Calu3 (cell line): ENCODE results near the gene PPAN. TPM values are rescaled to one million over a fixed set of nuclear protein-coding genes. Genes with fewer than 3 reads are reported as not detected.

Experiments used
- BruUV-seq: library from RNA; stranded (reverse); fragments of 400-500 nt; replicated peaks from 2 replicates; lab custom pipeline; 2021; lab: Mats Ljungman, UMichigan
- CTCF ChIA-PET: fragments of 300-600 bp; sonication (Branson Sonifier 250); formaldehyde crosslinking; loops from one replicate; lab custom pipeline; 2022; ENCODE audit warnings: antibody characterized with exemption; lab: Charles Lee
- DNase-seq: peaks from one replicate; pipeline ENCODE4 v3.0.0; 2022
- H3K27ac Mint-ChIP-seq: one replicate; pipeline ENCODE4 v1.8.0; 2022; ENCODE audit warnings: mixed read lengths; ENCODE audit not compliant: unreplicated experiment
- H3K27me3 Mint-ChIP-seq: one replicate; pipeline ENCODE4 v1.8.0; 2022; ENCODE audit warnings: mixed read lengths; ENCODE audit not compliant: unreplicated experiment
- H3K36me3 Mint-ChIP-seq: one replicate; pipeline ENCODE4 v1.8.0; 2022; ENCODE audit warnings: mild to moderate bottlenecking, moderate library complexity, mixed read lengths; ENCODE audit not compliant: insufficient read depth, unreplicated experiment
- H3K4me1 Mint-ChIP-seq: one replicate; pipeline ENCODE4 v1.8.0; 2022; ENCODE audit warnings: mild to moderate bottlenecking, low read depth, mixed read lengths; ENCODE audit not compliant: unreplicated experiment
- H3K4me3 Mint-ChIP-seq: one replicate; pipeline ENCODE4 v1.8.0; 2022; ENCODE audit warnings: mild to moderate bottlenecking, low read depth, moderate library complexity, mixed read lengths; ENCODE audit not compliant: unreplicated experiment
- H3K9me3 Mint-ChIP-seq: one replicate; pipeline ENCODE4 v1.8.0; 2022; ENCODE audit warnings: low read depth, mixed read lengths; ENCODE audit not compliant: unreplicated experiment
- intact Hi-C: fragments of 100-400 bp; cut with micrococcal nuclease; formaldehyde crosslinking; loops from one replicate; pipeline ENCODE4 v1.10.0; 2022; ENCODE audit not compliant: unreplicated experiment
- total RNA-seq: library from RNA; stranded (reverse); gene quantifications from 2 replicates; pipeline ENCODE4 v1.2.3, GENCODE V29; 2022
- TF ChIP-seq, protein P1 (sequence below): fragments of 200-600 bp; IDR thresholded peaks from one replicate; pipeline ENCODE4 v1.8.0; 2022; ENCODE audit warnings: antibody characterized with exemption; ENCODE audit not compliant: unreplicated experiment

Gene PPAN
- total RNA-seq, 1 experiment from 2014 or later: 52.2 TPM

DNA sequence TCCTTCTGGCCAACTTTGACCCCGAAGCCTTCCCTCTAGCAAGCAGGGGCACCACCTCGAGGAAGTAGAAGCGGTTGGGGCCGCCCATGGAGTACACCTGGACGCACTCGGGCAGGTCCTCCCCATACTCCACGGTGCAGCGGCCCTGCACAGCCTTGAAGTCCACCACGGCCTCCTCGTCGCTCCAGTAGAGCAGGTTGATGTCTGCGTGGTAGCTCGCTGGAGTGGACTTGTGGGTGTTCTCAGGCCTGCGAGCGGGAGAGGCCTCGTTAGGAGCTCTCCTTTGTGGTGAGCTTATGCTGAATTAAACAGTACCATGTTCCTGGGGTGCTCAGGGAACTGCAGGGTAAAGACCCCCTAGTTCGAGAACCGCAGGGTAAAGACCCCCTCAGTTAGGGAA, 35.8 kb downstream of the PPAN start:
- H3K36me3 Mint-ChIP-seq: peaks cover 21% of the 10 kb centered on the region
- no TSS peak for BruUV-seq
- no peaks in the 10 kb centered on the region for H3K4me1 Mint-ChIP-seq
- no peaks in the 10 kb centered on the region for H3K27me3 Mint-ChIP-seq
- intact Hi-C loops: no loop called here
- TF ChIP-seq, protein P1, sequence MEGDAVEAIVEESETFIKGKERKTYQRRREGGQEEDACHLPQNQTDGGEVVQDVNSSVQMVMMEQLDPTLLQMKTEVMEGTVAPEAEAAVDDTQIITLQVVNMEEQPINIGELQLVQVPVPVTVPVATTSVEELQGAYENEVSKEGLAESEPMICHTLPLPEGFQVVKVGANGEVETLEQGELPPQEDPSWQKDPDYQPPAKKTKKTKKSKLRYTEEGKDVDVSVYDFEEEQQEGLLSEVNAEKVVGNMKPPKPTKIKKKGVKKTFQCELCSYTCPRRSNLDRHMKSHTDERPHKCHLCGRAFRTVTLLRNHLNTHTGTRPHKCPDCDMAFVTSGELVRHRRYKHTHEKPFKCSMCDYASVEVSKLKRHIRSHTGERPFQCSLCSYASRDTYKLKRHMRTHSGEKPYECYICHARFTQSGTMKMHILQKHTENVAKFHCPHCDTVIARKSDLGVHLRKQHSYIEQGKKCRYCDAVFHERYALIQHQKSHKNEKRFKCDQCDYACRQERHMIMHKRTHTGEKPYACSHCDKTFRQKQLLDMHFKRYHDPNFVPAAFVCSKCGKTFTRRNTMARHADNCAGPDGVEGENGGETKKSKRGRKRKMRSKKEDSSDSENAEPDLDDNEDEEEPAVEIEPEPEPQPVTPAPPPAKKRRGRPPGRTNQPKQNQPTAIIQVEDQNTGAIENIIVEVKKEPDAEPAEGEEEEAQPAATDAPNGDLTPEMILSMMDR: no peak
- no peaks in the 10 kb centered on the region for H3K9me3 Mint-ChIP-seq
- no peak overlapping the region for H3K4me3 Mint-ChIP-seq
- no peak for DNase-seq
- H3K27ac Mint-ChIP-seq: no peak overlapping the region
- CTCF ChIA-PET: interaction anchor here (0.5 kb wide), 1 partner anchor 729 kb away, joined by 3 read pairs; no protein-coding TSS in a partner anchor

DNA sequence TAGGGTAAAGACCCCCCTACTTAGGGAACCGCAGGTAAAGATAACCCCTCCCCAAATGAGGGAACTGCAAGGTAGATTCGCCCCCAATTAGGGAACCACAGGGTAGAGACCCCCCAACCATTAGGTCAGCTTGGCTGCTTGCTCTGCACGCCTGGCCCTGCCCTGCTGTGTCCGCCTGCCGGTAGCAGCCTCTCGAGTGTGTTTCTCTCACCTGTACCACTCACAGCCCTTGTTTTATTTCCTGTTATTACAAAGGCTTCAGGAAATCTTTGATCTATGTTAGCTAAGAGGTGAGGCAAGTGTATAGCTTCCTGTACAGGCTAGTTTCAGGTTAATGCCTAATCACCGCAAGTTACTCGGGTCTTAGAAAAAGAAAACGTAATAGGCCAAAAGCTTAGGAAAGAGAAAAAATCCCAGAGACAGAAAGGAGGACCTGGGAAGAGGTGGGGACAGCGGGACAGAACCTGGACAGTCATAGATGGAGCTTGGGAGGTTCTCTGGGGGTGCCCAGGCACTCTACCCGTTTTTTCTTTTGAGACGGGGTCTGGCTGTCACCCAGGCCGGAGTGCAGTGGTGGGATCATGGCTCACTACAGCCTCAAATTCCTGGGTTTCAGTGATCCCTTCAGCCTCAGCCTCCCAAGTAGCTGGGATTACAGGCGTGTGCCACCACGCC, 36.7 kb downstream of the PPAN start:
- CTCF ChIA-PET: interaction anchor here (0.6 kb wide), 1 partner anchor 38 kb away, joined by 5 read pairs; no protein-coding TSS in a partner anchor
- Mint-ChIP-seq H3K4me3 (no peak overlapping the region), H3K36me3 (peaks cover 22% of the 10 kb centered on the region), H3K27ac (no peak overlapping the region), H3K4me1 (no peaks in the 10 kb centered on the region), H3K9me3 (no peaks in the 10 kb centered on the region), H3K27me3 (no peaks in the 10 kb centered on the region)
- BruUV-seq: no TSS peak
- intact Hi-C loops: no loop called here
- TF ChIP-seq, protein P1: no peak
- no peak for DNase-seq

DNA sequence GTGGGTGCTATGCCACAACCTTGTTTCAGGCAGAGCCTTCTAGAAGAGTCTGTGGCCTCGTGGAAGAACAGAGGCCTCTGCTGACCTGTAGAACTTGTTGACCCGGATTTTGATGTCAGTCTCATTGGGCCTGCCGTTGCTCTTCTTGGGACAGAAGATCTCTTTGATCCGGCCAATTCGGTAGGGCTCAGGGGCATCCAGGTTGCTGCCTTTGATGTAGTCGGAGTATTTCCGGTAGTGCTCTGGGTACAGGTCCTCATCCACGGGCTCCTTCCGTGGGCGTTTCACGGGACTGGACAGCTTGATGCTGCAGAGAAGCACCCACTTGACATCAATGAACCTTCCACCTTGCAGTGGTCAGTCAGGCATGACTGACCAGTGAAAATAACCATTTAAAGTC, 37.5 kb downstream of the PPAN start:
- Mint-ChIP-seq H3K4me3 (no peak overlapping the region), H3K36me3 (peaks cover 25% of the 10 kb centered on the region), H3K4me1 (no peaks in the 10 kb centered on the region), H3K27me3 (no peaks in the 10 kb centered on the region), H3K9me3 (no peaks in the 10 kb centered on the region), H3K27ac (no peak overlapping the region)
- TF ChIP-seq, protein P1: no peak
- intact Hi-C loops: no loop called here
- DNase-seq: no peak
- no TSS peak for BruUV-seq
- CTCF ChIA-PET: interaction anchor here (0.6 kb wide), 1 partner anchor 37 kb away, joined by 5 read pairs; no protein-coding TSS in a partner anchor

DNA sequence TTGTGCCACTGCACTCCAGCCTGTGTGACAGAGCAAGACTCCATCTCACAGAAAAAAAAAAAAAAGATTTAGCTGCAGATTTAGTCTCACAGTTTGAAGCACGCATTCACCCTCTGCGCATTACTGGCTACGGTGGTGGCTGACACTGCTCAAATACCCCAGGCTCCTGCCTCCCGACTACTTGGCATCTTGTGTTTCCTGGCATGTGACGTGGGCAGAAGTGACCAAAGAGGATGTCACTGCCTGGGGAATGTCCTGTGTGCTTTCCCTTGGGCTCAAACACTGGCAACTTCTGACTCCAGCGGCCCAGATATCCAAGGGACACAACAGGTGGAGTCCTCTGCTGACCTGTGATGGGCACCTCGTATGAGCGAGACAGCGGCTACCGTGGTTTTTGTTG, 38.2 kb downstream of the PPAN start:
- Mint-ChIP-seq H3K4me3 (no peak overlapping the region), H3K27me3 (no peaks in the 10 kb centered on the region), H3K4me1 (no peaks in the 10 kb centered on the region), H3K27ac (no peak overlapping the region), H3K9me3 (no peaks in the 10 kb centered on the region), H3K36me3 (peaks cover 26% of the 10 kb centered on the region)
- CTCF ChIA-PET: no interaction called here
- intact Hi-C loops: no loop called here
- TF ChIP-seq, protein P1: no peak
- no TSS peak for BruUV-seq
- DNase-seq: no peak
